Suprapubic skin (tissue), 3 donors: ENCODE data around the gene AKR1C1.

Source experiments
- CTCF ChIP-seq, 2 donors: fragments of 200-600 bp in 1 of 2; fragments of 450-650 bp in 1 of 2; sonication (generic) in 1 of 2; IDR thresholded peaks; one replicate each; pipeline ENCODE4 v1.5.1; 2016 to 2019; ENCODE audit warnings: antibody characterized with exemption in 2 of 2, mild to moderate bottlenecking in 1 of 2, moderate library complexity in 1 of 2
- POLR2A ChIP-seq, 2 donors: fragments of 450-650 bp; IDR thresholded peaks; one replicate each; pipeline ENCODE4 v1.6.1; 2017; ENCODE audit warnings: antibody characterized with exemption in 2 of 2, mild to moderate bottlenecking in 2 of 2, moderate library complexity in 2 of 2

- TF ChIP-seq CTCF (IDR thresholded peaks at IDR 0.05) (no peak), POLR2A (IDR thresholded peaks at IDR 0.05) (no peak)
Observed at GRCh38 chr10:4937346-4937745, 25.9 kb upstream of the AKR1C1 start.
